ENCODE data around the gene CREBZF. TPM values are rescaled to one million over a fixed set of nuclear protein-coding genes. Genes with fewer than 3 reads are reported as not detected.
"Not testable (repeated sequence)": the region's sequence is repeated elsewhere in the genome, so short reads cannot be mapped to it uniquely, and the experiment has no call there.

Gene CREBZF
- total and polyA plus RNA-seq, 2 experiments from 2014 or later, result 34.8 to 82.2 TPM

DNA sequence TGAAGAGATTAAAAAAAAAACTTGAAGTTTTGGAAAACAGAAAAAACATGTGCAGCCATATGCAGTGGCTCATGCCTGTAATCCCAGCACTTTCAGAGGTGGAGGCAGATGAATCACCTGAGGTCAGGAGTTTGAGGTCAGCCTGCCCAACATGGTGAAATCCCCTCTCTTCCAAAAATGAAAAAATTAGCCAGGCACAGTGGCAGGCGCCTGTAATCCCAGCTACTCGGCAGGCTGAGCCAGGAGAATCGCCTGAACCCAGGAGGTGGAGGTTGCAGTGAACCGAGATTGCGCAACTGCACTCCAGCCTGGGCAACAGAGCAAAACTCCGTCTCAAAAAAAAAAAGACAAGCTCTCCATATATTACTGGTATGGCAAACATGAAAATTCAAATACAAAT, 45.4 kb downstream of the CREBZF start:
- no peaks in the 10 kb centered on the region for H4K20me1 ChIP-seq (replicated peaks; ENCODE audit: insufficient read depth)
- H3K4me2 ChIP-seq, result no peak overlapping the region
- H3K4me3 ChIP-seq, result no peak overlapping the region
- H3K4me3 Mint-ChIP-seq, result no peak overlapping the region
- H3K9me3 Mint-ChIP-seq, result no peaks in the 10 kb centered on the region
- H3K36me3 Mint-ChIP-seq (ENCODE audit: low read depth), result no peaks in the 10 kb centered on the region
- DNase-seq (ENCODE audit: low spot score) (no peak), ATAC-seq (no peak)
- peaks cover 2% of the 10 kb centered on the region for H3K27me3 Mint-ChIP-seq (ENCODE audit: insufficient read depth, low read depth, poor library complexity)
- H3K36me3 ChIP-seq (ENCODE audit: insufficient read depth), result no peaks in the 10 kb centered on the region
- peak overlapping the region; percentile 8; the same call in 1 of the 2 replicates for H3K27ac ChIP-seq (ENCODE audit: low read depth)
- H3F3A ChIP-seq (replicated peaks; ENCODE audit: low read depth), result no peaks in the 10 kb centered on the region
- H3K4me1 ChIP-seq (ENCODE audit: insufficient read depth), result no peaks in the 10 kb centered on the region; the same call in 1 of the 2 replicates
- H2AFZ ChIP-seq, result no peak overlapping the region
- no peaks in the 10 kb centered on the region; the same call in 1 of the 3 replicates for H3K4me1 Mint-ChIP-seq
- no peaks in the 10 kb centered on the region for H3K9me2 ChIP-seq (ENCODE audit: insufficient read depth)
- no peak overlapping the region for H3K27ac Mint-ChIP-seq
- no peak for TF ChIP-seq STAT1 (IDR thresholded peaks at IDR 0.05; ENCODE audit: unreplicated experiment)
- TF ChIP-seq, protein P1, sequence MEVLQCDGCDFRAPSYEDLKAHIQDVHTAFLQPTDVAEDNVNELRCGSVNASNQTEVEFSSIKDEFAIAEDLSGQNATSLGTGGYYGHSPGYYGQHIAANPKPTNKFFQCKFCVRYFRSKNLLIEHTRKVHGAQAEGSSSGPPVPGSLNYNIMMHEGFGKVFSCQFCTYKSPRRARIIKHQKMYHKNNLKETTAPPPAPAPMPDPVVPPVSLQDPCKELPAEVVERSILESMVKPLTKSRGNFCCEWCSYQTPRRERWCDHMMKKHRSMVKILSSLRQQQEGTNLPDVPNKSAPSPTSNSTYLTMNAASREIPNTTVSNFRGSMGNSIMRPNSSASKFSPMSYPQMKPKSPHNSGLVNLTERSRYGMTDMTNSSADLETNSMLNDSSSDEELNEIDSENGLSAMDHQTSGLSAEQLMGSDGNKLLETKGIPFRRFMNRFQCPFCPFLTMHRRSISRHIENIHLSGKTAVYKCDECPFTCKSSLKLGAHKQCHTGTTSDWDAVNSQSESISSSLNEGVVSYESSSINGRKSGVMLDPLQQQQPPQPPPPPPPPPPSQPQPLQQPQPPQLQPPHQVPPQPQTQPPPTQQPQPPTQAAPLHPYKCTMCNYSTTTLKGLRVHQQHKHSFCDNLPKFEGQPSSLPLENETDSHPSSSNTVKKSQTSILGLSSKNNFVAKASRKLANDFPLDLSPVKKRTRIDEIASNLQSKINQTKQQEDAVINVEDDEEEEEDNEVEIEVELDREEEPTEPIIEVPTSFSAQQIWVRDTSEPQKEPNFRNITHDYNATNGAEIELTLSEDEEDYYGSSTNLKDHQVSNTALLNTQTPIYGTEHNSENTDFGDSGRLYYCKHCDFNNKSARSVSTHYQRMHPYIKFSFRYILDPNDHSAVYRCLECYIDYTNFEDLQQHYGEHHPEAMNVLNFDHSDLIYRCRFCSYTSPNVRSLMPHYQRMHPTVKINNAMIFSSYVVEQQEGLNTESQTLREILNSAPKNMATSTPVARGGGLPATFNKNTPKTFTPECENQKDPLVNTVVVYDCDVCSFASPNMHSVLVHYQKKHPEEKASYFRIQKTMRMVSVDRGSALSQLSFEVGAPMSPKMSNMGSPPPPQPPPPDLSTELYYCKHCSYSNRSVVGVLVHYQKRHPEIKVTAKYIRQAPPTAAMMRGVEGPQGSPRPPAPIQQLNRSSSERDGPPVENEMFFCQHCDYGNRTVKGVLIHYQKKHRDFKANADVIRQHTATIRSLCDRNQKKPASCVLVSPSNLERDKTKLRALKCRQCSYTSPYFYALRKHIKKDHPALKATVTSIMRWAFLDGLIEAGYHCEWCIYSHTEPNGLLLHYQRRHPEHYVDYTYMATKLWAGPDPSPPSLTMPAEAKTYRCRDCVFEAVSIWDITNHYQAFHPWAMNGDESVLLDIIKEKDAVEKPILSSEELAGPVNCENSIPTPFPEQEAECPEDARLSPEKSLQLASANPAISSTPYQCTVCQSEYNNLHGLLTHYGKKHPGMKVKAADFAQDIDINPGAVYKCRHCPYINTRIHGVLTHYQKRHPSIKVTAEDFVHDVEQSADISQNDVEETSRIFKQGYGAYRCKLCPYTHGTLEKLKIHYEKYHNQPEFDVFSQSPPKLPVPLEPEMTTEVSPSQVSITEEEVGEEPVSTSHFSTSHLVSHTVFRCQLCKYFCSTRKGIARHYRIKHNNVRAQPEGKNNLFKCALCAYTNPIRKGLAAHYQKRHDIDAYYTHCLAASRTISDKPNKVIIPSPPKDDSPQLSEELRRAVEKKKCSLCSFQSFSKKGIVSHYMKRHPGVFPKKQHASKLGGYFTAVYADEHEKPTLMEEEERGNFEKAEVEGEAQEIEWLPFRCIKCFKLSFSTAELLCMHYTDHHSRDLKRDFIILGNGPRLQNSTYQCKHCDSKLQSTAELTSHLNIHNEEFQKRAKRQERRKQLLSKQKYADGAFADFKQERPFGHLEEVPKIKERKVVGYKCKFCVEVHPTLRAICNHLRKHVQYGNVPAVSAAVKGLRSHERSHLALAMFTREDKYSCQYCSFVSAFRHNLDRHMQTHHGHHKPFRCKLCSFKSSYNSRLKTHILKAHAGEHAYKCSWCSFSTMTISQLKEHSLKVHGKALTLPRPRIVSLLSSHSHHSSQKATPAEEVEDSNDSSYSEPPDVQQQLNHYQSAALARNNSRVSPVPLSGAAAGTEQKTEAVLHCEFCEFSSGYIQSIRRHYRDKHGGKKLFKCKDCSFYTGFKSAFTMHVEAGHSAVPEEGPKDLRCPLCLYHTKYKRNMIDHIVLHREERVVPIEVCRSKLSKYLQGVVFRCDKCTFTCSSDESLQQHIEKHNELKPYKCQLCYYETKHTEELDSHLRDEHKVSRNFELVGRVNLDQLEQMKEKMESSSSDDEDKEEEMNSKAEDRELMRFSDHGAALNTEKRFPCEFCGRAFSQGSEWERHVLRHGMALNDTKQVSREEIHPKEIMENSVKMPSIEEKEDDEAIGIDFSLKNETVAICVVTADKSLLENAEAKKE (CRISPR knock-in tag; IDR thresholded peaks at IDR 0.05), result no peak
- TF ChIP-seq JUNB (IDR thresholded peaks at IDR 0.05; ENCODE audit: unreplicated experiment), result no peak
- no peak for TF ChIP-seq ZNF331 (CRISPR knock-in tag; IDR thresholded peaks at IDR 0.05; ENCODE audit: low read depth)
- TF ChIP-seq POLR2AphosphoS5 (IDR thresholded peaks at IDR 0.05; ENCODE audit: low read depth), result no peak
- TF ChIP-seq CREB1 (CRISPR knock-in tag; IDR thresholded peaks at IDR 0.05; ENCODE audit: low read depth), result no peak
- TF ChIP-seq, protein P2, sequence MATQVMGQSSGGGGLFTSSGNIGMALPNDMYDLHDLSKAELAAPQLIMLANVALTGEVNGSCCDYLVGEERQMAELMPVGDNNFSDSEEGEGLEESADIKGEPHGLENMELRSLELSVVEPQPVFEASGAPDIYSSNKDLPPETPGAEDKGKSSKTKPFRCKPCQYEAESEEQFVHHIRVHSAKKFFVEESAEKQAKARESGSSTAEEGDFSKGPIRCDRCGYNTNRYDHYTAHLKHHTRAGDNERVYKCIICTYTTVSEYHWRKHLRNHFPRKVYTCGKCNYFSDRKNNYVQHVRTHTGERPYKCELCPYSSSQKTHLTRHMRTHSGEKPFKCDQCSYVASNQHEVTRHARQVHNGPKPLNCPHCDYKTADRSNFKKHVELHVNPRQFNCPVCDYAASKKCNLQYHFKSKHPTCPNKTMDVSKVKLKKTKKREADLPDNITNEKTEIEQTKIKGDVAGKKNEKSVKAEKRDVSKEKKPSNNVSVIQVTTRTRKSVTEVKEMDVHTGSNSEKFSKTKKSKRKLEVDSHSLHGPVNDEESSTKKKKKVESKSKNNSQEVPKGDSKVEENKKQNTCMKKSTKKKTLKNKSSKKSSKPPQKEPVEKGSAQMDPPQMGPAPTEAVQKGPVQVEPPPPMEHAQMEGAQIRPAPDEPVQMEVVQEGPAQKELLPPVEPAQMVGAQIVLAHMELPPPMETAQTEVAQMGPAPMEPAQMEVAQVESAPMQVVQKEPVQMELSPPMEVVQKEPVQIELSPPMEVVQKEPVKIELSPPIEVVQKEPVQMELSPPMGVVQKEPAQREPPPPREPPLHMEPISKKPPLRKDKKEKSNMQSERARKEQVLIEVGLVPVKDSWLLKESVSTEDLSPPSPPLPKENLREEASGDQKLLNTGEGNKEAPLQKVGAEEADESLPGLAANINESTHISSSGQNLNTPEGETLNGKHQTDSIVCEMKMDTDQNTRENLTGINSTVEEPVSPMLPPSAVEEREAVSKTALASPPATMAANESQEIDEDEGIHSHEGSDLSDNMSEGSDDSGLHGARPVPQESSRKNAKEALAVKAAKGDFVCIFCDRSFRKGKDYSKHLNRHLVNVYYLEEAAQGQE (IDR thresholded peaks at IDR 0.05; ENCODE audit: unreplicated experiment), result no peak
- no peak for TF ChIP-seq EZH2phosphoT487 (IDR thresholded peaks at IDR 0.05; ENCODE audit: unreplicated experiment)
- TF ChIP-seq EZH2 (IDR thresholded peaks at IDR 0.05; ENCODE audit: low read depth, unreplicated experiment), result no peak
- TF ChIP-seq, protein P3, sequence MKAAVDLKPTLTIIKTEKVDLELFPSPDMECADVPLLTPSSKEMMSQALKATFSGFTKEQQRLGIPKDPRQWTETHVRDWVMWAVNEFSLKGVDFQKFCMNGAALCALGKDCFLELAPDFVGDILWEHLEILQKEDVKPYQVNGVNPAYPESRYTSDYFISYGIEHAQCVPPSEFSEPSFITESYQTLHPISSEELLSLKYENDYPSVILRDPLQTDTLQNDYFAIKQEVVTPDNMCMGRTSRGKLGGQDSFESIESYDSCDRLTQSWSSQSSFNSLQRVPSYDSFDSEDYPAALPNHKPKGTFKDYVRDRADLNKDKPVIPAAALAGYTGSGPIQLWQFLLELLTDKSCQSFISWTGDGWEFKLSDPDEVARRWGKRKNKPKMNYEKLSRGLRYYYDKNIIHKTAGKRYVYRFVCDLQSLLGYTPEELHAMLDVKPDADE (IDR thresholded peaks at IDR 0.05), result no peak
- TF ChIP-seq ZNF114 (CRISPR knock-in tag; IDR thresholded peaks at IDR 0.05), result no peak
- no peaks in the 10 kb centered on the region for H3K27me3 ChIP-seq (ENCODE audit: insufficient read depth)
- no peaks in the 10 kb centered on the region for H3K79me2 ChIP-seq (replicated peaks; ENCODE audit: insufficient read depth)

DNA sequence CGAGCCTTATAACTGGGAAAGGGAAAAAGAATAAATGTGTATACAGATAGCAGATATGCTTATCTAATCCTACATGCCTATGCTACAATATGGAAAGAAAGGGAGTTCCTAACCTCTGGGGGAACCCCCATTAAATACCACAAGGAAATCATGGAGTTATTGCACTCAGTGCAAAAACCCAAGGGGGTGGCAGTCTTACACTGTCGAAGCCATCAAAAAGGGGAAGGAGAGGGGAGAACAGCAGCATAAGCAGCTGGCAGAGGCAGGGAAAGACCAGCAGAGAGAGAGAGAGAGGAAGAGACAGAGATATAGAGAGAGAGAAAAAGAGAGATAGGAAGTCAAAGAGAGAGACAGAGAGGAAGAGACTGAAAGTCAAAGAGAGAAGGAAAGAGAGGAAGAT, 53.3 kb downstream of the CREBZF start:
- H3K4me3 Mint-ChIP-seq; DNase-seq (ENCODE audit: low spot score); H3K4me2 ChIP-seq; H3K27me3 ChIP-seq (ENCODE audit: insufficient read depth); H4K20me1 ChIP-seq (replicated peaks; ENCODE audit: insufficient read depth); H3K4me3 ChIP-seq; ATAC-seq; H3K79me2 ChIP-seq (replicated peaks; ENCODE audit: insufficient read depth); H3K27ac ChIP-seq (ENCODE audit: low read depth); H2AFZ ChIP-seq; H3K27ac Mint-ChIP-seq; H3F3A ChIP-seq (replicated peaks; ENCODE audit: low read depth); H3K36me3 ChIP-seq (ENCODE audit: insufficient read depth); H3K27me3 Mint-ChIP-seq (ENCODE audit: insufficient read depth, low read depth, poor library complexity); H3K9me2 ChIP-seq (ENCODE audit: insufficient read depth): not testable (repeated sequence)
- peaks cover 19% of the 10 kb centered on the region for H3K4me1 Mint-ChIP-seq
- H3K4me1 ChIP-seq (ENCODE audit: insufficient read depth), result peaks cover 18% of the 10 kb centered on the region; the same call in 1 of the 2 replicates
- peaks cover 29% of the 10 kb centered on the region for H3K9me3 Mint-ChIP-seq
- H3K36me3 Mint-ChIP-seq (ENCODE audit: low read depth), result peaks cover 63% of the 10 kb centered on the region

All from GM23338 (cell line).